Stimulated activated CD8-positive, alpha-beta memory T cell treated with anti-CD3 and anti-CD28 coated beads, Interleukin-7, amount 100 ng/mL, for 4 hours (primary cell): ENCODE measurements around the gene NFIC.

Experiments used
- DNase-seq, 2 donors: peaks; one replicate each; pipeline ENCODE4 v3.0.0-alpha.2; 2020; ENCODE audit warnings: low read depth in 2 of 2

The NFIC gene

DNA sequence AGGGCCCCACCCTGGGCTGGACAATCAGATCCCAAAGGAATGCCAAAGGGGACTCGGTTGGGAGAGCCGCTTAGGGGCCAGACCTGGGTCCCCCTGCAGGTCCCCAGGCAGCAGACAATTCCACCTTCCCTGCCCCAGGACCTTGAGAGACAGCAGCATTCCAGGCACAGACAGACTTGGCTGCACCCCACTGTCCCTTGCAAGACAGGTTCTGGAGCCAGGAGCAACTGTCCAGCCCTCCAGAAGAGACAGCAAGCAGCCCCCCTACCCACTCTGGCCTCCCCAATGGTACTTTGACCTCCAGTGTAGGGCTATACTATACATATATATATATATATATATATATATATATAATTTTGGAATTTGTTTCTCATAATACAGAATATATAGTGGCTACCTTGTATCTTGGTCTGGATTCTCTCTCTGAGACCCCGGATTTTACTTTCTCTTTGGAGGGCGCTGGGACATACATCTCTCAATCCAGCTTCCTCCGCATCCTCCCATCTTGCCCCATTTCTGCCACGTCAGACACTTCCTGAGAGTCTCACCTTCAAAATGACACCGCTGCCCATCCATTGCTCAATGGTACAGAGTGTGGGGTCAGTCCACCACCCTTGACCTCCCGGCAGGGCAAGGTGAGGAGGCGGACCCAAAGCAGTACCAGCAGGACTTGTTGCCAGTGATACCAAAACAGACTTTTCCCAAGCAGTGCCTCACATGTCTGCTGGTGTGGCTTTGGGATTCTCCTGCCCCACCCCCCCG, 101.2 kb downstream of the NFIC start:
- no peak for DNase-seq

DNA sequence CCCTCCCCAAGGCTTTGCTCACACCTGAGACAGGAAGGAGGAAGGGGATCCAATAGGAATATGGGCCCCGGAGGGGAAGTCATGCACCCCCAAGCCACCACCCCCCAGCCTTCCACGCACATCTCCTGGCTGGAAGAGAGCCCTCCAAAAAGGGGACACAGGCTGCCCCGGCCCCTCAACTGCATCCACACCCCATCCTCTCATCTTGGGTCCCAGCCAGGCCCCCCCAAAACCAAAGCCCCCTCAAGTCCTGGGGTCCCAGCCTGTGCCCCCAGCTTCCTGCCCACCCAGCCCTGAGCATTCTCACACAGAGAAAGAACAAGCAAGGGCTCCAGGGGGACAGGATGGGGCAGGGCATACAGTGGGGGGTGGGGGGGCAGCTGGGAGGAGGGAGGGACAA, 101.8 kb downstream of the NFIC start:
- DNase-seq: no peak

DNA sequence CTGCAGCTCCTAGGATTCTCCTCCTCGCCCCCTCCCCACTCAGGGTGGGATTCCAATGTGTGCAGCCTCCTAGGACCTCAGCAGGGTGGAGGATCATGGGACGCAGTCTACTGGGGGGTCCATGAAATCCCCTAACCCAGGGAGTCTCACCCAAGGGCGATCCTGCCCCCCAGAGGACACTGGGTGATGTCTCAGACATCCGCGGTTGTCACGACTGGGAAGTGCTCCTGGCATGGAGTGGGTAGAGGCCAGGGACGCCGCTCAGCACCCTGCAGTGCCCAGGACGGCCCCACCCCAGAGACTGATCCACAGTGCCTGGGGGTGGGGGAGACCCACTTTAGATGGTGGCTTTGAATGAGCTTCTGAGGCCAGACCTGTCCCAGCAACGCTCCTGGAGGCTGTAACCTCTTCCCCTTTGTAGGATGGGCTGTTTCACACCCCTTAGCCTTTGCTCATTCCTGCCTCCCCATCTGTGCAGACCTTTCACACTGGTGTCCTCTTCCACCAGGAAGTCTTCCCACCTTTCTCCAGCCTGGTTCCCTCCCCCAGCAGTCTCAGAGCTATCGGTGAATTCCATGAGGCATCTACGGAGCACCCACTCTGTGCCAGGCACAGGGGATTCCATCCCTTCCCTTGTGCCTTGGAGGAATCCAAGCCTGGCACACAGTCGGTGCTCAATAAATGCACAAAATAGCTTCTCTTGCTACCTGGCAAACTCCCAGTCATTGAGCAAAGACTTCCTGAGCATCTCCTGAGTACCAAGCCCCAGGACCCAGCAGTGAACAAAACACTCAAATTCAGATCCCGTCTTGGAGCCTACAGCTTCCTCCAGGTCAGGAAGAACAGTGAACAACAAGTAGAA, 103.5 kb downstream of the NFIC start:
- DNase-seq: no peak

DNA sequence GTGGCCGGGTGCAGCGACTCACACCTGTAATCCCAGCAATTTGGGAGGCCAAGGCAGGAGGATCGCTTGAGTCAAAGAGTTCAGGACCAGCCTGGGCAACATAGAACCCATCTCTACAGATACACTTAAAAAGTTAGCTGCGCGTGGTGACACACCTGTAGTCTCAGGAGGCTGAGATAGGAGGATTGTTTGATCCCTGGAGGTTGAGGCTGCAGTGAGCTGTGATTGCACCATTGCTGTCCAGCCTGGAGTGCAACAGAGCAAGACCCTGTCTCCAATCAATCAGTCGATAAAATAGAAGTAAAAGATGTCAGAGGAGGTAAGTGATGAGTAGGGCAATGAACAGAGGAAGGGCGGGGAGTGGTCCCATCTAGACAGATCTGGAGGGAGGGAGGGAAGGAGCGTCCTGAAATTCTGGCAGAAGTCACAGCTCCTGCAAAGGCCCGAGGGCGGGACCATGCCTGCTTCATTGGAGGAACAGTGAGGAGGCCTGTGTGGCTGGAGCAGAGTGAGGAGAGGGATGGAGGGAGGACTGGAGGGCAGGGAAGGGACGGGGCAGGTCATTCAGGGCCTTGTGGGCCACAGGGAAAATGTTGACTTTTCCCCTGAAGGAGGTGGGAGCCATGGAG, 104.2 kb downstream of the NFIC start:
- DNase-seq: no peak

DNA sequence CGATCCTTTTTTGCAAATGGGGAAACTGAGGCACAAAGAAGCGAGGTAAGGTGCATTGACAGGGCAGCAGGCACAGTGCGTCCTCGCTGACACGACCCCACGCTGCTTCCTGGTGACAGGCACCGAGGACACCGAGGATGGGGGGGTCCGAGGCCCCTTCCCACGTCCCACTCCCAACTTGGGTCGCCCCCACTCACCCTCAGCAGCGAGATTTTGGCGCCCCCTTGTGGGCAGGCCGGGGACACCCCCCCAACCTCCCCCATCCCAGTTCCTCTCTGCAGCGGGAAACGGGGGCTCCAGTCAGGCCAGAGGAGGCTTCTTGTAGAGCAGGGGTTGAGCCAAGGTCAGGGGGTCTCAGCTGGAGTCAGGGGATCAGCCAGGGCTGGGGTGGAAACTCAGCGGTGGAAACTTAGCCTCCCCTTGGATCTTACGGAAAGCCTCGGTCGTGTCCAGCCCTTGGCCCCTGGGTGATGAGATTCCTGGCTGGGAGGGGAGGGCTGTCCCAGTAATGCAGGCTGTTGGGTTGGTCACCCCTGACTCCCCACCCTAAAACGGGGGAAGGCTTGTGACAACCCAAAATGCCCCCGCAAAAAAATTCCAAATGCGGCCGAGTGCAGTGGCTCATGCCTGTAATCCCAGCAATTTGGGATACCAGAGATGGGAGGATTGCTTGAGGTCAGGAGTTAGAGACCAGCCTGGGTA, 105.7 kb downstream of the NFIC start:
- peak in 1 of 2 donors; percentile 15 for DNase-seq

DNA sequence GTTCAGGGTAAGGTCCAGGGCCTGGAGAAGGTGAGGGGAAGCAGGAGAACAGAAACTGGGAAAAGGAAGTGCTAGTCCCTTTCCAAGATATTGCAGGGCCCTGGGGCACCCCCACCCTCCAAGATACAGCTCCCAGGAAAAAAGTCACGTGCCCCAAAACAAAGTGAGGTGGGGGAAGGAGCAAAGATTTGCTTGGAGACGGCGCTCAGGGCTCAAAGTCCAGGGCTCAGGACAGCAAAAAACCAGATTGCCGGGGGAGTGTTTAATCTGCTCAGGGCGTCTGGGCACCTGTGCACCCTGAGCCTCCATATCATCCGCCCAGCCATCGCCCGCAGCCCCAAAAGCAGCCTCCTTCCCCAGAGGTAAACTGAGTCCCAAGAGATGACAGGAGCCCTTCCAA, 107.6 kb downstream of the NFIC start:
- no peak for DNase-seq

DNA sequence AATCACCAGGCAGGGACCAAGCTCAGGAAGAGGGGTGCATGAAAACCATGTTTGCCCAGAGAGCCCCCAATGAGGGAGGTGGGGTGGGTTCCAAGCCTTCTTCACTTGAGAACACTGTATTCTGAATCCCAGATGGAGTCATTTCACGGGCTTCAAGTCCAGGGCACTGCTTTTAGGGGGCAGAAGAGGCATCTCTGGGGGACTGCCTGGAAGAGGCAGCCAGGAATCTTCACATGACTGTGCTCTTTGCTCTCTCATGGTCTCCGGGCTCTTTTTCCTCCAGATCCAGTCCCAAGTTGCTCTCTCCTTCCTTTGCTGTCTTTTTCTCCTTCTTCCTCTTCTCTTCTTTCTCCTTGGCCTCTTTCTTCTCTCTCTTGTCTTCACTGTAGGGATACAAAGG, 108.2 kb downstream of the NFIC start:
- DNase-seq: no peak

DNA sequence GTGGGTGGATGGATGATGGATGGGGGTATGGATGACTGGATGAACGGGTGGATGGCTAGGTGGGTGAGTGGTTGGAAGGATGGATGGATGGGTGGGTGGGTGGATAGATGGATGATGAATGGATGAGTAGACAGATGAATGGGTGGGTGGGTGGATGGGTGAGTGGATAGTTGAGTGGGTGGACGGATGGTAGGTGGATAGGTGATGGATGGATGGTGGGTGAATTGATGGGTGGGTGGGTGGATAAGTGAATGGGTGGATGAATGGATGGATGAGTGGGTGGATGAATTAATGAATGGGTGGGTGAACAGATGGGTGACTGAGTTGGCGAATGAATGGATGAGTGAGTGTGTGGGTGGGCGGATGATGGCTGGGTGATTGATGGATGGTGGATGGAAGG, 109.1 kb downstream of the NFIC start:
- no peak for DNase-seq

DNA sequence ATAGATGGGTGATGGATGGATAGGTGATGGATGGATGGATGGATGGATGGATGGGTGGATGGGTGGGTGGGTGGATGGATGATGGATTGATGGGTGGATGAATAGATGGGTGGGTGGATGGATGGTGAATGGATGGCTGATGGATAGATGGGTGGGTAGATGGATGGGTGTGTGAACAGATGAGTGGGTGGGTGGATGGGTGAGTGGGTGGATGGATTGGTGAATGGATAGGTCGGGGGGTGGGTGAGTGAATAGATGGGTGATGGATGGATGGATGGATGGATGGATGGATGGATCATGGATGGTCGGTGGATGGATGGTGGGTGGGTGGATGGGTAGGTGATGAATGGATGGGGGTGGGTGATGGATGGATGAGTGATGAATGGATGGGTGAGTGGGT, 110.4 kb downstream of the NFIC start:
- DNase-seq: no peak

DNA sequence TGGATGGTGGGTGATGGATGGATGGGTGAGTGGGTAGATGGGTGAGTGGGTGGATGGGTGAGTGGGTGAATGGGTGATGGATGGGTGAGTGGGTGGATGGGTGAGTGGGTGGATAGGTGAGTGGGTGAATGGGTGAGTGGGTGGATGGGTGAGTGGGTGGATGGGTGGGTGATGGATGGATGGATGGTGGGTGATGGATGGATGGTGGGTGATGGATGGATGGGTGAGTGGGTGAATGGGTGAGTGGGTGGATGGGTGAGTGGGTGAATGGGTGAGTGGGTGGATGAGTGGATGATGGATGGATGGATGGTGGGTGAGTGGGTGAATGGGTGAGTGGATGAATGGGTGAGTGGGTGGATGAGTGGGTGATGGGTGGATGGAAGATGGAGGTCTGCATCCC, 111.1 kb downstream of the NFIC start:
- no peak for DNase-seq

DNA sequence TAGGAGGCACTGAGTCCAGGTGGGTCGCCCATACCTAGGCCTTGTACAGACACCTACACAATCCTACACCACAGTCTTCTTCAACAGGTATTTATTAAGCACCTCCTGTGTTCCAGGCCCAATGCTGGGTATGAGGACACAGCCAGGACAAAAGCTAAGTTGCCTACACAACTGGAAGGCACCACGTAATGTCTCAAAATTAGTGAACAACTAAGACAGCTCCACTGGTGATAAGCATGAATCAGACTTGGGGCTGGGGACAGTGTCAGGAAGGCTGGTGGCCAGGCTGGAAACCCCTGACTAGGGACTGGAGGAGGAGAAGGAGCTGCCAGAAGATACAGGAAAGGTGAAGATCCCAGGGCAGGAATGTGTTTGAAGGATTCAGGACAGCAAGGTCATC, 111.6 kb downstream of the NFIC start:
- no peak for DNase-seq

DNA sequence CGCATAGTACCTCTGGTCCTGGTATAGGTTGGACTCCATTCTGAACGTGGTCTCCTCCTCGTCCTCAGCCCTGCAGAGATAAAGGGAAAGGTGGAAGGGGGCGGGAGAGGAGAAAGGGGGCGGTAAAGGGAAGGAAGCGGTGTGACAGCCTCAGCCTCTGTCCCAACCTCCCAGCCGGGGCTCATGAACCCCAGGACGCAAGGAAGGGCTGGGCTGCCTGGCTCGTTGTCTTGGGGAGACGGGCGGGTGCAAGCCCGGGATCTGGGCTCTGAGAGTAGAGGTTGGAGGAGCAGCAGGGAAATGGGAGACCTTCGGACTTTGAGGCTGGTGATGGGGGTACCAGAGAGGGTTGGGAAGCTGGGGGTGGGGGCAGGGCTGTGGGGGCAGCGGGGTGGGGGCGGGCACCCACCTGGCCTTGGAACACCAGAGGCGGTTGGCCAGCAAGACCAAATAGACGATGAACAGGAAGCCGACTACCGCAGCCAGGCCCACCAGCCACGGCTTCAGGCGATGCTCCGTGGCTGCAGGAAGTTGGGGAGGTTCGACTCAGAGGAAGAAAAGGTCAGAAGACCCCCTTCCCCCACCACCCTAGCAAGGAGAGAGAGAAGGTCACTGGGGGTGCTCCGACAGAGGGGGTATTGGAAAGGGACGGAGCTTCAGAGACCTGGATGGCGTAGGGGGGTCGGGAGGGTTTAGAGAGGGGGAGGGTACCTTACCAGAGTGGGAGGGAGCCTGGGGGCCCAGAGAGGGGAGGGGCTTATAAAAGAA, 112.2 kb downstream of the NFIC start:
- DNase-seq: no peak

DNA sequence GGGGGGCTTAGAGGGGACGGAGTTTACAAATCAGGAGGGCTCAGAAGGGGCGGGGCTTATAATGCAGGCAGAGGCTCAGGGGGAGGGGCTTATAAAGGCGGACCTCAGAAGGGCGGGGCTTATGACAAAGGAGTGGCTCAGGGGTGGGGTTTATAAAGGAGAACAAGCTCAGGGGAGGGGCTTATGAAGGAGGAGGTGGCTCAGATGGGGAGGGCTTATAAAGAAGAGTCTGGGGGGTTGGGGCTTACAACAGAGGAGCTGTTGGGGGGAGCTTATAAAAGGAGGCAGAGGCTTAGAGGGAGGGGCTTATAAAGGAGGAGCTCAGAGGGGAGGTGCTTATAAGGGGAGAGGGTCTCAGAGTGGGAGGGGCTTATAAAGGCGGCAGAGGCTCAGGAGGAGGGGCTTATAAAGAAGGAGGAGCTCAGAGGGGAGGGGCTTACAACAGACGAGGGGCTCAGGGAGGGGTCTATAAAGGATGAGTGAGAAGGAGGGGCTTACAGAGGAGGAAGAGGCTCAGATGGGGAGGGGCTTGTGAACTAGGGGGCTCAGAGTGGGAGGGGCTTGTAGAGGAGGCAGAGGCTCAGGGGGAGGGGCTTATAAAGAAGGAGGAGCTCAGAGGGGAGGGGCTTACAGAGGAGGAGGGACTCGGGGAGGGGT, 112.9 kb downstream of the NFIC start:
- DNase-seq: peak in 1 of 2 donors; percentile 17

DNA sequence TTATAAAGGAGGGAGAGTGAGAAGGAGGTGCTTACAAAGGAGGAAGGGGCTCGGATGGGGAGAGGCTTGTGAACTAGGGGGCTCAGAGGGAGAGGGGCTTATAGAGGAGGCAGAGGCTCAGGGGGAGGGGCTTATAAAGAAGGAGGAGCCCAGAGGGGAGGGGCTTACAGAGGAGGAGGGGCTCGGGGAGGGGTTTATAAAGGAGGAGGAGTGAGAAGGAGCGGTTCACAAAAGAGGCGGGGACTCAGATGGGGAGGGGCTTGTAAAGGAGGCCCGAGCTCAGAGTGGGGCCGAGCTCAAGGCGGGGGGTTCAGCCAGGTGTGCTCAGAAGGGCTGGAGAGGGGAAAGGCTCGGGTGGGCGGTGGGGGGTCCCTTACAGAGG, 113.4 kb downstream of the NFIC start:
- no peak for DNase-seq

DNA sequence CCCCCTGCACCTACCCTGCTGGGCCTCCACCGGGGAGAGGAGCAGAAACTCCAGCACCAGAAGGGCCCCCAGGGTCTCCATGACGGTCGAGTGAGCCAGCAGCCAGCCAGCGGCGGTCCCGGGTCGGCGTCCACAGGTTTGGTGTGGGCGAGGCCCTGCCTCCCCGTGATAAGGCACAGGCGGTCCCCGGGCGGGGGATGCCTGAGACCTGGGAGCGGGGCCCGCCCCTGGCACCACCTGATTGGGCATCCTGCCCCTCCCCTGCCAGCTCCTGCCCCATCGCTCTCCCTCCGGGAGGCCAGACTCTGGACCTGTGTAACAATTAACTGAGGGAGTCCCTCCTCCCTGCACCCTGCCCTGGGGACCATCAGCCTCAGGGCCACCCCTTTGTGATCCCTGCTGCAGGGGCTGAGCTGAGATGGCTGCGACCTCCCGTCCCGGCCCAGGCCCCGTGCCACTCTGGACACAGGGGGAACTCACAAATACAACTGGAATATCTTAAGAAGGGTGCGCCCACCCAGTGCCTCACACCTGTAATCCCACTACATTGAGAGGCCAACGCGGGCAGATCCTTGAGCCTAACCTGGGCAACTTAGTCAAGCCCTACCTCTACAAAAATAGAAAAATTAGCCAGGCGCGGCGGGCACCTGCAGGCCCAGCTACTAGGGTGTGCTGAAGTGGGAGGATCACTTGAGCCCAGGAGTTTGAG, 114.2 kb downstream of the NFIC start, which contains the start of gene SMIM24:
Gene SMIM24 (minus strand): TSS at position 143 of the 709 bp plus-strand sequence. CDS start 62 bp downstream, at position 81.
- DNase-seq: no peak

DNA sequence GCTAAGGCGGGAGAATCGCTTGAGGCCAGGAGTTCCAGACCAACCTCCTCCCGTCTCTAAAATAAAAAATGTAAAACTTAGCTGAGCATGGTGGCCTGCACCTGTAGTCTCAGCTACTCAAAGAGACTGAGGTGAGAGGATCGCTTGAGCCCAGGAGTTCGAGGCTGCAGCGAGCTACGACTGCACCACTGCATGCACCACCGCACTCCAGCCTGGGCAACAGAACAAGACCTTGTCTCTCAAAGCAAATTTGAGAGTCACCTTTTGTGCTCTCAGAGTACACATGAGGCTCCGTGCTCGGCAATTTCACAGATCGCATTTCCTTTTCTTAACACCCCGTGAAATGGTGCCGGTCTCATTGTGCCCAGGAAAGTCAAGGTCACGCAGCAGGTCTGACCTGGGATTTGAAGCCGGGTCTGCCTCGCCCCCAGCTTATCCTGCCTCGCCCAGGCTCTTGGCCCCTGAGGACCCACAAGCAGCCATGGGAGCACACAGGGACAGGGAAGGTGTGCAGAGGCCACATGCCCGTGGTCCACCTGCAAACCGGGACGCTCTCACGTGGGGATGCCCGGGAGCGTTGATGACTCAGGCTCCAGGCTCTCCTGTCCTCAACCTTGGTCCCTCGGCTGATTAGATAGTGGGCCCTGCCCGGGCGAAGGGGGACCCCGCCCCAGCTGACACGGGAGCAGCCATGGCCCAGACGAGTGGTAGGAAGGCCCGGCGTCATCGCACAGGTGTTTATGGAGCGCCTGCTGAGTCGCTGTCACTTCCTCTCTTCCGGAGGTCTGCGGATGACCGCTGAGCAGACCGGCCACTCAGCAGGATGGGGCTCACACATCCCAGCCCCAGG, 115.1 kb downstream of the NFIC start:
- DNase-seq: no peak

DNA sequence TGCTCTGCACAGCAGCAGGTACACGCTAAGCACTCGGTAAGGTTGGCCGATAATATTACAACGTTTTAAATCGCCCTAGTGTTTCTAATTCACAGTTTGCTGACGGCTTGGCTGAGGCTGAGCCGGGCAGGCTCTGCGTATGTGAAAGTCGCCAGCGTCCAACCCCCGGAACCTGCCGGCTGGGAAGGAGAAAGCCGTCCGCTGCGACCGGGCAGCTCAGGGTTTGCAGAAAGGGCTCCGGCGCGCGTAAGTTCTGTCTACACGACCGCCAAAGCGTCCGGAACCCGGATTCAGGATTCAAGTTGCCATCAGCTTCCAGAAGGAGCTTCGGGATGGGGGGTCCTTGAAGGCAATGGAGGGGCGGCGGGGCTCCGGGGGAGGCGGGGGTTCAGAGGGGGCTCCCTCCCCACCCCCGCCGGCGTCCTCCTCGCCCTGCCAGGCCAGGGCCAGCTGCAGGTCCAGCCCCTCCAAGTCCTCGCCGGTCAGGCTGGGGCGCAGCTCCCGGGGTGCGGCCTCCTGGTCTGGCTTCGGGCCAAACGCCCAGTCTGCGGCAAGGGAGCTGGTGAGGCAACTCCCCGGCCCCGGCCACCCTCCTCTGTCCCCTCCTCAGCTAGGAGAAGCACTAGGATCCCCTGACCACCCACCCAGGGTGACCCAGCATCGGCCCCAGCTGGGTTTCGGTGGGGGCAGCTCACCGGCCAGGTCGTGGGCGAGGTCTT, 116.3 kb downstream of the NFIC start:
- DNase-seq: no peak

DNA sequence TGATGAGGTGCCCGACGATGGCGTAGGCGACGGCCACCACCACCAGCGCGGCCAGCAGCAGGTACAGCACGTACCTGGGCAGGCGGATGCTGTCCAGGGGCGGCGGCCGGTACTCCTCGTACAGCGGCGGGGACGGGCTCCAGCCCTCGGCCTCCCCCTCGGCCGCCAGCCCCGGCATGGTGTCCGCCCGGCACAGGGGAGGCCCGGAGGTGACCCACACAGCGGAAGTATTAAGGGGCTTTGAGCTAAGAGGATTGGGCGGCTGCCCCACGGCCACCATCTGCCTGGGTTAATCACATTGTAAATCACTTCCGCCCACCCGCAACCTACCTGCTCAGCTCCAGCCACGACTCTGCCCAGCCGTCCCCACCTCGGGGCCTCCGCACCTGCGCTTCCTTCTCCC, 116.8 kb downstream of the NFIC start, which contains the start of gene SMIM44:
Gene SMIM44 (minus strand): TSS at position 216 of the 403 bp plus-strand sequence. CDS start 38 bp downstream, at position 178.
- DNase-seq: no peak
